Stimulated activated naive CD8-positive, alpha-beta T cell treated with anti-CD3 and anti-CD28 coated beads, Interleukin-15, Interleukin-2, amounts not matched to agents 100 U/mL and 50 U/mL, for 24 hours (primary cell): ENCODE data around the gene ELP5.
A peak's percentile ranks its signal among the peaks of the same experiment; 100 is the strongest.

ENCODE experiments used
- ATAC-seq: fragments of 150-1000 bp; cut with Tn5 transposase; one replicate; pipeline ENCODE4 v1.10.0; 2021
- DNase-seq: peaks from one replicate; pipeline ENCODE4 v3.0.0; 2021

The ELP5 gene

GRCh38 chr17:7252176-7253043 lies at the start of gene ELP5:
TSS of gene ELP5 (plus strand) at chr17:7252215. CDS start at chr17:7252551, 336 bp downstream.
- ATAC-seq = peak; percentile 73
- DNase-seq = peak; percentile 99

- DNase-seq = no peak
- ATAC-seq = no peak
Measured at GRCh38 chr17:7203391-7203790, 48.6 kb upstream of the ELP5 start.

- DNase-seq = no peak
Measured at GRCh38 chr17:7204336-7204735, 47.7 kb upstream of the ELP5 start.

GRCh38 chr17:7204828-7205461 lies 47.1 kb upstream of the ELP5 start:
- DNase-seq (peak; percentile 95), ATAC-seq (peak; percentile 90)

More at GRCh38 chr17:7204336-7204735, 47.7 kb upstream of the ELP5 start:
- no peak for ATAC-seq

GRCh38 chr17:7205561-7205960 lies 46.5 kb upstream of the ELP5 start:
- DNase-seq (no peak), ATAC-seq (no peak)

- ATAC-seq = no peak
- DNase-seq = no peak
Measured at GRCh38 chr17:7207120-7208001, 44.7 kb upstream of the ELP5 start.

- DNase-seq (no peak), ATAC-seq (no peak)
Measured at GRCh38 chr17:7208027-7208571, 43.9 kb upstream of the ELP5 start.

- ATAC-seq (no peak), DNase-seq (no peak)
Measured at GRCh38 chr17:7208754-7209460, 43.1 kb upstream of the ELP5 start.

- DNase-seq = no peak
- no peak for ATAC-seq
Measured at GRCh38 chr17:7211491-7212273, 40.3 kb upstream of the ELP5 start.

- DNase-seq = no peak
Measured at GRCh38 chr17:7213895-7214299, 38.1 kb upstream of the ELP5 start.

GRCh38 chr17:7214300-7215135 lies 37.5 kb upstream of the ELP5 start:
- DNase-seq (peak; percentile 100), ATAC-seq (peak; percentile 86)

More at GRCh38 chr17:7213895-7214299, 38.1 kb upstream of the ELP5 start:
- ATAC-seq = peak; percentile 0

GRCh38 chr17:7215136-7215638 lies 36.8 kb upstream of the ELP5 start:
- DNase-seq (no peak), ATAC-seq (no peak)

- DNase-seq (no peak), ATAC-seq (no peak)
Measured at GRCh38 chr17:7215652-7216180, 36.3 kb upstream of the ELP5 start.

GRCh38 chr17:7216242-7217112 lies 35.5 kb upstream of the ELP5 start:
- no peak for DNase-seq
- no peak for ATAC-seq

GRCh38 chr17:7217113-7217987 lies 34.7 kb upstream of the ELP5 start:
- ATAC-seq (no peak), DNase-seq (peak; percentile 35)

GRCh38 chr17:7218166-7218565 lies 33.8 kb upstream of the ELP5 start:
- ATAC-seq (no peak), DNase-seq (no peak)

GRCh38 chr17:7218758-7219157 lies 33.3 kb upstream of the ELP5 start:
- DNase-seq (no peak), ATAC-seq (no peak)
